Stimulated activated CD4-positive, alpha-beta T cell treated with anti-CD3 and anti-CD28 coated beads, Interleukin-12 subunit alpha, Interleukin-12 subunit beta, amount 100 ng/mL, for 4 hours (primary cell): Measurements from ENCODE around the gene SFRP2.

ENCODE experiments used
- DNase-seq: peaks from one replicate; pipeline ENCODE4 v3.0.0-alpha.2; 2020

The SFRP2 gene, protein sequence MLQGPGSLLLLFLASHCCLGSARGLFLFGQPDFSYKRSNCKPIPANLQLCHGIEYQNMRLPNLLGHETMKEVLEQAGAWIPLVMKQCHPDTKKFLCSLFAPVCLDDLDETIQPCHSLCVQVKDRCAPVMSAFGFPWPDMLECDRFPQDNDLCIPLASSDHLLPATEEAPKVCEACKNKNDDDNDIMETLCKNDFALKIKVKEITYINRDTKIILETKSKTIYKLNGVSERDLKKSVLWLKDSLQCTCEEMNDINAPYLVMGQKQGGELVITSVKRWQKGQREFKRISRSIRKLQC

GRCh38 chr4:153788413-153789276 is at the start of gene SFRP2:
TSS of gene SFRP2 (minus strand) at chr4:153789083. CDS start at chr4:153788835, 248 bp downstream.
- DNase-seq, result no peak

DNA sequence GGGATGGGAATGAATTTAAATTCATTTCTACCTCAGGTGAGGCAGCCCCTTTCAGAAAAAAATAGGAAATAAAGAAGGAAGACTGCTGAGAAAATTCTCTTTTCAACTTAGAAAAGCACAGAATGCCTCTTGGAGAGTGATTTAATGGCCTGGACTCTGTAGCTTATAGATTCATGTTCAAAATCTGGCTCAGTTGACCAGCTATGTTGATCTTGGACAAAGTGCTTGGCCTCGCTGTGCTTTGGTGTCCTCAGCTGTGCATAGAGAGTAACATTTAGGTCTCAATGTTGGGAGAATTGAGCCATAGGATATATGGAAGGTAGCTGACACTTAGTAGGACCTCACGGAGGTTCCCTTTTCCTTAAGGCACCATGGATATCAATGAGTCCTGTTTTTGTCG is 49.7 kb upstream of the SFRP2 start:
- DNase-seq, result no peak

DNA sequence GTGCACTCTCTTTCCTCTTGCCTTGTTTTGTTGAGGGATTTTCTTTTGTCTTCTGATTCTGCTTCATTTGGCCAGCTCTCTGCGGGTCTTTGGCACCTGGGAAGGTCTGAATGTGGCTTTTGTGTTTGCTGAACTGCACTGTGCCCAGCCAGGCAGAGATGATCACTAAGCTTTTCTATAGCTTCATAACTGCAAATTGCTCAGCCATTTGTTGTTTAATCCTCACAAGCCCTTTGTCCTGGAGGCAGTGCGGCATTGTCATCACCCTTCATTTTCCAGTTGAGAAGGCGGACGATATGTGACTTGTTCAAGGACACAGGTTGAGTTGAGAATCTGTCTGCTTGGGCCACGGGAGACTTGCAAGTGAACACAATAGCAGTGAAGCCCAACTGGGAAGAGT is 46.0 kb upstream of the SFRP2 start:
- no peak for DNase-seq

DNA sequence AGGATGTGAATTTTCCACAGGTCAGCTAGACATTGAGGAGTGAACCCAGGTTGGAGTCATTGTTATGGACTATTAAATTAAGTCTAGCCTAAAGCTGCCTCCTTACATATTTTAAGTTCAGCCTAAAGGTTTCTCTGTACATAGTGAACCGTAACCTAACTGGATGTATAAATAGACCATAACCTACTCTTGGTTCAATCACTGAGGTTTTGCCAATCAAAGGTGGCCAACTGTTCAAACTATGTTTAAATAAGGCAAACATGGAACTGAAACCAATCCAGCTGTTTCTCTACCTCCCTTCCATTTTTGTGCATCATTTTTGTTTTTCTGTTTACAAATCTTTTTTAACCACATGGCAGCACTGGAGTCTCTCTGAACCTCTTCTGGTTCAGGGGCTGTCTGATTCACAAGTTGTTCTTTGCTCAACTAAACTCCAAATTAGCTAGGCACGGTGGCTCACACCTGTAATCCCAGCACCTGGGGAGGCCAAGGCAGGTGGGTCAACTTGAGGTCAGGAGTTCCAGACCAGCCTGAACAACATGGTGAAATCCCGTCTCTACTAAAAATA is 43.9 kb upstream of the SFRP2 start:
- no peak for DNase-seq

GRCh38 chr4:153832054-153832453 is 43.2 kb upstream of the SFRP2 start:
- no peak for DNase-seq

GRCh38 chr4:153831245-153831644 is 42.4 kb upstream of the SFRP2 start:
- no peak for DNase-seq

DNA sequence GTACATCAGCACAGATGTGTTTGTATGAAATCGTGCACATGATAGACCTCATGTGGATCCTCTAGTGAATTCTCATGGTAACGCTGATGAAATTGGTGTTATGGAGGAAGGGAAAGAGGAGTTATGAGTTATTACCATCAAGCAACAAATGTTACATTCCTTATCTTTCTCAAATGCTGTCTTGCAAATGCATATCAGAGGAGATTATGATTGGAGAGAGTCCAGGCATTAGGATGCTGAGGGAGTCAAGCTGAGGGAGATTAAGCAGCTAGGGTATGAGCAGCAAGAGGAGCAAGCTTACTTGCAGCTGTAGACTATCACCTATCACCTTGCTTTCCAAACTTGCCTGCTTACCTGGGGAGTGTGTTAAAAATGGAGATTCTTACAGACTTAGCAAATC is 36.8 kb upstream of the SFRP2 start:
- DNase-seq, result no peak

DNA sequence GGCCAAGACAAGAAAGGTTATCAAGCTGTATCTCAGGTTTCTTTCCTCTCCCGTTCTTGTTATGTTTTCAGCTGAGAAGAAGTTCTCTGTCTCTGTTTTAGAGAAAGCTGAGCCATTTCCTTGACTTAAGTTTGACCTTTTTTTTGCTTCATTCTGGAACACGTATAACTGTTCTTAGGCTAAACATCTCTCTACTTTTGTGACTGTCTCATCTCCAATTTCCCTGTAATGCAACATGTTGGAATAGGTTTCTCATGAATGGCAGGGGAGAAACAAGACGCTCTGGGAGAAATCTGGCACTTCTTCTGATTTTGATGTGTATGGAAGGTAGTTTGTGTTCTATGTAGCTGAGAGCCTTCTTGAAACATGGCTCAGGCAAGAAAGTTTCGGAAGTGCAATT is 36.2 kb upstream of the SFRP2 start:
- DNase-seq, result no peak

- DNase-seq, result no peak
These were observed 35.6 kb upstream of the SFRP2 start for GRCh38 chr4:153824501-153824900.

DNA sequence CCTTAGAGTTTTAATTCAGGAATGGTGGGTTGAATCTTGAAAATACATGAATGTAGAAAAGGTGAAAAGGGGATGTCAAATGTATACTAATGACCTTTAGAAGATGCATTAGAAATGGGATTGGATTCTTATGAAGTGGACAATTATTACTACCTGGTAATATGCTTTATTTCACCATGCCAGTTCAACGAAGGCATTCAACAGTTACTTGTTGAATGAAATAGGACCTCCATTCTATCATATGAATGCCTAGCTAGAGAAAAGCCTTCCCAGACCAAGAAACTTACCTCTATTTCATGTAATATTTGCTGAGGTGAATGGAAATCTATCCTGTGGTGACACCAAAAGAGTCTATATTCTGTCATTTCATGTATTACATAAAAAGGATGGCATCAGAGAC is 34.6 kb upstream of the SFRP2 start:
- DNase-seq, result no peak

- no peak for DNase-seq
These were observed 33.4 kb upstream of the SFRP2 start for GRCh38 chr4:153822316-153822715.

DNA sequence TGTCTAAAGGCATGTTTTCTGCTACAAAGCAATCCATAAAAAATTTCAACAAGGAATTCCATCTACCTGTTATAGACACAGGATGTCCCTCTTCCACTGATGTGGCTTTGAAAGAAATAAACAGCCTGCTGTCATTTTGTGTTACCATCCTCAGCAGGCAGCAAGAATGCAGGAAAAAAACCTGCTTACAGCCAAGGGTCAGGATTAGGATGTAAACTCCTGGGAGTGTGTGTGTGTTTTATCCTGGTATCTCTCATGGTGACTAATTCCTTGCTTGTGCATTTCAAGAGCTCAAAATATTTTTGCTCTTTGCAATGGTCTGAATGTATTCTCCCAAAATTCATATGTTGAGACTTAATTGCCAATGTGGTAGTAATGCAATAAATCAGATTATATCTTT is 28.6 kb upstream of the SFRP2 start:
- DNase-seq, result no peak

DNA sequence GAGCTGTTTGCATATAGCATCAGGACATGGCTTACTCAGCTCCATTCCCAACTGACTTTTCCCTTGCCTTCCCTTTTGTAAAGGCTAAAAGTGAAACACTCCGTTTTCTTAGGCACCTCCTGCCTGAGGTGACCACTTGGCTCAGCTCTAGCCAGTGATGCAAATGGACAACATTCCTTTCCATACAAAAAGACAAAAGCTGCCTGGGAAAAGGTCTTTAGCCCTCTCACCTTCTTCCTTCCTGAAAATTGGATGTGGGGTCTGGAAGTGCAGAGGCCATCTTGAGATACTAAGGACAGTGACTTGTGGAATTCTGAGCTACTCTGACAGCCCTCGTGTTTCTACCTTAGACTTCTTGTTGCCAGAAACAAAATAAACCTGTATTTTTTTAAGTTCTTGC is 27.7 kb upstream of the SFRP2 start:
- no peak for DNase-seq

- DNase-seq, result no peak
These were observed 25.9 kb upstream of the SFRP2 start for GRCh38 chr4:153814789-153815188.

GRCh38 chr4:153809916-153810810 is 21.3 kb upstream of the SFRP2 start:
- DNase-seq, result no peak

GRCh38 chr4:153809307-153809706 is 20.4 kb upstream of the SFRP2 start:
- no peak for DNase-seq

GRCh38 chr4:153808175-153808574 is 19.3 kb upstream of the SFRP2 start:
- DNase-seq, result no peak

DNA sequence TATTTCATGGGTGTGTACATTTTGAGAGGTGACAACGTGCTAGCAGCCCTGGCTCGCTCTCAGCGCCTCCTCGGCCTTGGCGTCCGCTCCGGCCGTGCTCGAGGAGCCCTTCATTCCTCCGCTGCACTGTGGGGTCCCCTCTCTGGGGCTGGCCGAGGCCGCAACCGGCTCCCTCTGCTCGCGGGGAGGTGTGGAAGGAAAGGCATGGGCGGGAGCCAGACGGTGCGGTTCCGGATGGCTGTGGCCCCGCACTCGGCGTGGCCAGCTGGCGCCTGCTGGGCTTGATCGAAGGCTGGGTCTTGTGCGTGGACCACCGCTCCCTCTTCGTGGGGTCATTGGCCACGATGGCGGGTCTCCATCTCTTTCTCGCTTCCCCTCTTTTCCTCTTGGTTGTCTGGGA is 17.2 kb upstream of the SFRP2 start:
- DNase-seq, result no peak

DNA sequence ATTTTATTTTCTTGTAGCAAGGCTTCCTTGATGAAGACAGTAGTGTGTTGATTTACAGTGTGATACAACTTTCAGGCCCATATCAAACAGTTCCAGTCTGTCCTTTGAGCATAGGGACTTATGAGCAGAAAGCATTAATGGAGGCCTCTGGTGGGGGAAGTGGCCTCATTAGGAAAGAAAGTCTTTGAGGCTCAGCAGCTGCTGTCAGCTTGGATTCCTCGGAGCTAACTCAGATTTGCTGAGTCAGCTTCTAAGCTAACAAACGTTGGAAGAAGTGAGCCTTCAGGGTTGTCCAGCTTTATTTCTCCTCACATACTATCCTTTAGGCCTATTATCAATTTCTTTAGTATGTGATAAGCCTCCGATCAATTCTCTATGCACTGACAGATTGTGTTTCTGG is 15.8 kb upstream of the SFRP2 start:
- DNase-seq, result no peak

GRCh38 chr4:153799694-153800074 is 10.8 kb upstream of the SFRP2 start:
- DNase-seq, result no peak

DNA sequence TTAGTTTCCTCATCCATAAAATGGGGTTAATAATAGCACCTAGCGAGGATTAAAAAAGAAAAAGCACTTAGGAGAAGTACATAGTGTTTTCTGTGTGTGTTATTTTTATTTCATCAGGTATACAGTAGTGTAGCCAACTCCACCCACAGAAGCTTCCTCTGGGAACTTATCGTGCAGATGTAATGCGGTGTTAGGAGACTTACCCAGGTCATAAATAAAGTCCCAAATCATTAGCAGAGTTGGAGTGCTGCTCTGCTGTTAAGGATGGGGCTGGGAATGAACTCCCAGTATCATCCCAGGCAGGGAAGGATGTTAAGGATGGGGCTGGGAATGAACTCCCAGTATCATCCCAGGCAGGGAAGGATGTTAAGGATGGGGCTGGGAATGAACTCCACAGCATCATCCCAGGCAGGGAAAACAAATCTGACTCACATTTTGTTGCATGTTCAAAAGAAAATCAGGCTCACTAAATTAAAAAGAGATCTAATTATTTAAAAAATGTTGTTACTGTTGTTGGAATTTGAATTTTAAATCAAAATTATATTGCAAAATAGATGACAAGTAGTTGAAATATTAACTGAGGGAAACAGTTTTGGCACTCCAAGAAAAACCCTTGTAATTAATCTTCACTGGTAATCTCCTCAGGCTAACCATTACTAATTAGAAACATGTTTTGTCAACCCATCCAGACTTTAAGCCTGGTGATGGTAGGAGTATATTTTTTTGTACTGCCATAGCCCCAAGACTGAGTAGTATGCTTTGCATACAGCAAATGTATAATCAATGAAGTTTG is 10.2 kb upstream of the SFRP2 start:
- no peak for DNase-seq

DNA sequence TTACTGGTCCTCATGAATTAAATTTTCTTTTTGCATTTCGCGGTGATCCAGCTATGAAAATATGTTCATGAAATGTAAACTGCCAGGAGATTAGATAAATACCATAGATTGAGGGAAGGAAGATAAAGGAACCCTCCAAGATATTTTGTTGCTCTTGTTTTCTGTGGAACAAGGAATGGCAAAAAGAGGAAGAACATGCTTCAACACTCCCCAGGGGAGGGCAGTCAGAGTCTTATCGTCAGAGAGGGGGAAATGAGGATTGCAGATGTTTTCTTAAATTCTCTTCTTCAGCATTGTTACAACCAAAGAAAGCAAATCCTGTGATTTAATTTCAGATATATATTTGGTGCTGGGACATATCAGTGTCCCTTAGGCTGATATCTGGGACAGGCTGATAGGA is 9.5 kb upstream of the SFRP2 start:
- DNase-seq, result no peak
